Activated naive CD4-positive, alpha-beta T cell treated with anti-CD3 and anti-CD28 coated beads, Interleukin-2, amount 50 U/mL, for 24 hours (primary cell): ENCODE results near the gene KDM2A.
"Not testable (repeated sequence)": the region's sequence is repeated elsewhere in the genome, so short reads cannot be mapped to it uniquely, and the experiment has no call there.

Experiments used
- H3K27ac Mint-ChIP-seq: one replicate; pipeline ENCODE4 v1.8.0; 2021; ENCODE audit warnings: mild to moderate bottlenecking, mixed read lengths
- H3K27me3 Mint-ChIP-seq: one replicate; pipeline ENCODE4 v1.8.0; 2021; ENCODE audit warnings: mixed read lengths
- H3K36me3 Mint-ChIP-seq: one replicate; pipeline ENCODE4 v1.8.0; 2021; ENCODE audit warnings: mixed read lengths
- H3K4me1 Mint-ChIP-seq: one replicate; pipeline ENCODE4 v1.8.0; 2021; ENCODE audit warnings: mixed read lengths
- H3K4me3 Mint-ChIP-seq: one replicate; pipeline ENCODE4 v1.8.0; 2021; ENCODE audit warnings: mild to moderate bottlenecking, mixed read lengths
- H3K9me3 Mint-ChIP-seq: one replicate; pipeline ENCODE4 v1.8.0; 2021; ENCODE audit warnings: mixed read lengths

The KDM2A gene

DNA sequence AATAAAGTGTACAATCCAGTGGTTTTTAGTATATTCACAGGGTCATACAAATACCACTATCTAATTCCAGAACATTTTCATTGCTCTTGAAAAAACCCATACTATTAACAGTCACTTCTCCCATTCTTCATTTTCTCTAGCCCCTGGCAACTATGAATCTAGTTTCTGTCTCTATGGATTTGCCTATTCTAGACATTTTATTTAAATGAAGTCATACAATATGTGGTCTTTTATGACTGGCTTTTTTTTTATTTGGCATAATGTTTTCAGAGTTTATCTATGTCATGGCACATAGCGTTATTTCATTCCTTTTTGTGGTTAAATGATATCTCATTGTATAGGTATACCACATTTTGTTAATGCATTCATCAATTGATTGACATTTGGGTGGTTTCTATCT lies 59.4 kb downstream of the KDM2A start:
- H3K36me3 Mint-ChIP-seq: peaks cover 5% of the 10 kb centered on the region
- no peak overlapping the region for H3K27ac Mint-ChIP-seq
- H3K4me3 Mint-ChIP-seq: no peak overlapping the region
- H3K9me3 Mint-ChIP-seq: no peaks in the 10 kb centered on the region
- peaks cover 24% of the 10 kb centered on the region for H3K4me1 Mint-ChIP-seq
- H3K27me3 Mint-ChIP-seq: no peaks in the 10 kb centered on the region

DNA sequence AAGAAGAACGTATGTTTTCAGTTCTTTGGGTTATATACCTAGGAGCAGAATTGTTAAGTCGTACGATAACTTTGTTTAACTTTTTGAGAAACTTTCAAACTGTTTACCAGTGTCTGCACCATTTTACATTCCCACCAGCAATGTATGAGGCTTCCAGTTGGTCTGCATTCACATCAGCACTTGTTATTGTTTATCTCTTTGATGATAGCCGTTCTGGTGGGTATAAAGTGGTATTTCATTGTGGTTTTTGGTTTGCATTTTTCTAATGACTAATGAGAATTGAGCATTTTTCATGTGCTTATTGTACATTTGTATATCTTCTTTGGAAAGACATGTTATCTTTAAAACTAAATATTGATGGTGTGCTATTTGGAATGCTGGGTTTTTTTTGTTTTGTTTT lies 59.8 kb downstream of the KDM2A start:
- Mint-ChIP-seq H3K27me3 (no peaks in the 10 kb centered on the region), H3K4me1 (peaks cover 24% of the 10 kb centered on the region), H3K27ac (no peak overlapping the region), H3K4me3 (no peak overlapping the region), H3K36me3 (peaks cover 5% of the 10 kb centered on the region), H3K9me3 (no peaks in the 10 kb centered on the region)

DNA sequence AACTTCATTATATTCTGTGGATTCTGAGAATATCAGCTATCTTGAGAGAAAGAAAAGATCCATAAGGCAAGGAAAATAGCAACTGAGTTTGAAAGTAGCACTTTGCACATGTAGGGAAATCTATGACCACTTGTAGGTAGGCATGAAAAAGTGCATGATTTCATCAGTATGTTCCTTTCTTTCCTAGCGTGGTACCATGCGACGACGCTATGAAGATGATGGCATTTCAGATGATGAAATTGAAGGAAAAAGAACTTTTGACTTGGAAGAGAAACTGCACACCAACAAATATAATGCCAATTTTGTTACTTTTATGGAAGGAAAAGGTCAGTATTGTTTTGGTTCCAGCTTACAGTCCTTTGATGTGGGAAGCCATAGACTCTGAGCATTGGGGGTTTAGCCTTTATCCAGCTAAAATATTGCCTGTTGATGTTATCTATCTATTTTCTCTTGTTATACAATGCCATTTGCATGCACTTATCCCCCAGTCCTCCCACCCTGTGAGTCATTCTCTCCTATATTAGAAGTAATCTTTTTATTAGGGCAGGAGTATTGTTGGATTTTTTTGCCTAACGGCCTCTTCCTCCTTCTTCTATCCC lies 60.9 kb downstream of the KDM2A start:
- Mint-ChIP-seq H3K27ac (no peak overlapping the region), H3K27me3 (no peaks in the 10 kb centered on the region), H3K4me3 (no peak overlapping the region), H3K9me3 (no peaks in the 10 kb centered on the region), H3K36me3 (peaks cover 9% of the 10 kb centered on the region), H3K4me1 (peaks cover 20% of the 10 kb centered on the region)

DNA sequence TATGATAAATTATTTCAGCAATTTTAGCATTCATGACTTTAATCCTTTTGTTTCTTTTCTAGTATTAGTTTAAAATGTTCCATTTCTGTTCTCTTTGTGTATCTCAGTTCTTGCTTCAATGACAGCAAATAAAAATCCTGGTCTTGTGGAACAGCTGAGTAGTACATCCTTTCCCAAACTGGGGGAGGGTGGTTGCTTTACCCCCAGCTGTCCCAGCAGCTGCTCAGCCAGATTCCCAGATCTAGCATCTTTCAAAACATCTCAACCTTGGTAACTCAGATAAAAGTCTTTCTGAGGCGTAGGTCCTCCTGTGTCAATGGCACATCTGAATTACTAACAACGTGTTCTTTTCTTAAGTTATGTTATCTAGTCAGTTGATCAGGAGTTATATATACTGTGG lies 75.0 kb downstream of the KDM2A start:
- Mint-ChIP-seq H3K4me3 (no peak overlapping the region), H3K27ac (no peak overlapping the region)

DNA sequence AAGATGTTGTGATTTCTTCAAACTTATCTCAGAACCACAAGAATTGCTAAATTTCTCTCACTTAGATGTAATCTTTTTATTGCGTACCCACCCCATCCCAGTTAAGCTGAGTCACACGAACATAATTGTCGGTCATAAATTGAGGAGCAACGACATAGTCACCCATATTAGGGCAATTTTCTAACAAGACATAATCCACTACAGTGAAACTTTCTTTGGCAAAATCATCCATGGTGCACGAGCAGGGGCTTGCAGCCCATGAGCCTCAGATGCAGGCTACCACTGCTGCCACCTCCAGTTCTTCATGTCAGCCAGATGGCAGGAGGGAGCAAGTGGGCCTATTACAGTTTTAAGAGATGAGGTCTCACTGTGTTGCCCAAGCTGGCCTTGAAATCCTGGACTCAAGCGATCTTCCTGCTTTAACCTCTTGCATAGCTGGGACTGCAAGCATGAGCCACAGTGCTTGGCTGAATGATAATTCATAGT lies 77.0 kb downstream of the KDM2A start:
- Mint-ChIP-seq H3K4me3 (no peak overlapping the region), H3K4me1 (no peaks in the 10 kb centered on the region), H3K9me3 (no peaks in the 10 kb centered on the region), H3K36me3 (no peaks in the 10 kb centered on the region), H3K27me3 (no peaks in the 10 kb centered on the region), H3K27ac (no peak overlapping the region)

More for the DNA sequence above, 75.0 kb downstream of the KDM2A start:
- Mint-ChIP-seq H3K4me1 (peaks cover 6% of the 10 kb centered on the region), H3K9me3 (no peaks in the 10 kb centered on the region), H3K36me3 (peaks cover 2% of the 10 kb centered on the region), H3K27me3 (no peaks in the 10 kb centered on the region)

DNA sequence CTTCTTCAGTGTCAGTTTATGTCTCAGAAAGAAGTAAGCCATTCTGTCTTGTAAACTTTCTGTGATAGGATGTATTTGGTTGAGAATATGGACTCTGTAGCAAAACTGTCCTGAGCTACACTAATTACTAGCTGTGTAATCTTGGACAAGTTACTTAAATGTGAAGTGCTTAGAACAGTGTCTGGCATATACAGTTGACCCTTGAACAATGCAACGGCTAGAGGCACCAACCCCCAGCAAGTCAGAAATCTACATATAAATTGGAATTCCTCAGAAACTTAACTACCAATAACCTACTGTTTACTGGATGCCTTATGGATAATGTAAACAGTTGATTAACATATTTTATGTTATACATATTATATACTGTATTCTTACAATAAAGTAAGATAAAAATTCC lies 78.5 kb downstream of the KDM2A start:
- Mint-ChIP-seq H3K36me3 (peaks cover 2% of the 10 kb centered on the region), H3K27ac (no peak overlapping the region), H3K27me3 (no peaks in the 10 kb centered on the region), H3K9me3 (no peaks in the 10 kb centered on the region), H3K4me3 (no peak overlapping the region), H3K4me1 (no peaks in the 10 kb centered on the region)

DNA sequence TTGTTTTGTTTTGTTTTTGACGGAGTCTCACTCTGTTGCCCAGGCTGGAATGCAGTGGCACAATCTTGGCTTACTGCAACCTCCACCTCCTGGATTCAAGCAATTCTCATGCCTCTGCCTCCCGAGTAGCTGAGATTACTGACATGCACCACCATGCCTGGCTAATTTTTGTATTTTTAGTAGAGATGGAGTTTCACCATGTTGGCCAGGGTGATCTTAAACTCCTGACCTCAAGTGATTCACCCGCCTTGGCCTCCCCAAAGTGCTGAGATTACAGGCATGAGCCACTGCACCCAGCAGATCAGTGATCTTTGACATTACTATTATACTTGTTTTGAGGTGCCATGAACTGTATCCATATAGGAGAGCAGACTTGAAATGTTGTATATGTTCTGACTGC lies 79.7 kb downstream of the KDM2A start:
- not testable (repeated sequence) for H3K9me3 Mint-ChIP-seq, H3K27ac Mint-ChIP-seq, H3K4me3 Mint-ChIP-seq, H3K36me3 Mint-ChIP-seq, H3K4me1 Mint-ChIP-seq, H3K27me3 Mint-ChIP-seq

DNA sequence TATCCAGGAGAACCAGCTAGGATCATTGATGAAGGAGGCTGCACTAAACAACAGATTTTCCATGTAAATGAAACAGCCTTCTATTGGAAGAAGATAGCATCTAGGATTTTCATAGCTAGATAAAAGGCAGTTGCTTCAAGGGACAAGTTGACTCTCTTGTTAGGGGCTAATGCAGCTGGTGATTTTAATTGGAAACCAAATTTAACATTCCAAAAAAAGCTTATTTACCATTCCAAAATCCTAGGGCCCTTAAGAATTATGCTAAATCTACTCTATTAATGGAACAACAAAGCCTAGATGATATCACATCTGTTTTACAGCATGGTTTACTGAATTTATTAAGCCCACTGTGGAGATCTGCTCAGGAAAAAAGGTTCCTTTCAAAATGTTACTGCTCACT lies 80.7 kb downstream of the KDM2A start:
- Mint-ChIP-seq H3K27me3 (no peaks in the 10 kb centered on the region), H3K4me3 (no peak overlapping the region), H3K27ac (no peak overlapping the region), H3K4me1 (no peaks in the 10 kb centered on the region), H3K9me3 (no peaks in the 10 kb centered on the region), H3K36me3 (peaks cover 2% of the 10 kb centered on the region)

DNA sequence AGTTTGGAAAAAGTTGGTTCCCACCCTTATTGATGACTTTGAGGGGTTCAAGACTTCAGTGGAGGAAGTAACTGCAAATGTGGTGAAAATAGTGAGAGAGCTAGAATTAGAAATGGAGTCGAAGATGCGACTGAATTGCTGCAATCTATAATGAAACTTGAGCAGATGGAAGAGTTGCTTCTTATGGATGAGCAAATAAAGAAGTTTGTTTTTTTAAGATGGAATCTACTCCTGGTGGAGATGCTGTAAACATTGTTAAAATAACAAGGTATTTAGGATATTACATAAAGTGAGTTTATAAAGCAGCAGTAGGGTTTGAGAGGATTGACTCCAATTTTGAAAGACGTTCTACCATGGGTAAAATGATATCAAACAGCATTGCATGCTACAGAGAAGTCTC lies 83.0 kb downstream of the KDM2A start:
- Mint-ChIP-seq H3K27ac (no peak overlapping the region), H3K4me3 (no peak overlapping the region), H3K36me3 (peaks cover 4% of the 10 kb centered on the region), H3K9me3 (no peaks in the 10 kb centered on the region), H3K4me1 (no peaks in the 10 kb centered on the region), H3K27me3 (no peaks in the 10 kb centered on the region)

DNA sequence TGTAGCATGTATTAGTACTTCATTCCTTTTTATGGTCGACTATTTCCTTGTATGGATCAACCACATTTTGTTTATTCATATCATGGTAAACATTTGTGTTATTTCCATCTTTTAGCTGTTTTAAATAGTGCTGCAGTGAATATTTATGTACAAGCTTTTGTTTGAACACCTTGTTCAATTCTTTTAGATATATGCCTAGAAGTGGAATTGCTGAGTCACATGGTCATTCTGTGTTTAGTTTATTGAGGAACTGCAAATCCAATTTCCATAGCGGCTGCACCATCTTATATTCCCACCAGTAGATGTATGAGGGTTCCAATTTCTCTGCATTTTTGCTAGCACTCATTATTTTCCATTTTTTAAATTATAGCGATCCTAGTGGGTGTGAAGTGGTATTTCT lies 85.8 kb downstream of the KDM2A start:
- no peak overlapping the region for H3K4me3 Mint-ChIP-seq
- no peaks in the 10 kb centered on the region for H3K27me3 Mint-ChIP-seq
- H3K27ac Mint-ChIP-seq: no peak overlapping the region
- H3K9me3 Mint-ChIP-seq: no peaks in the 10 kb centered on the region
- no peaks in the 10 kb centered on the region for H3K4me1 Mint-ChIP-seq
- H3K36me3 Mint-ChIP-seq: peaks cover 4% of the 10 kb centered on the region

DNA sequence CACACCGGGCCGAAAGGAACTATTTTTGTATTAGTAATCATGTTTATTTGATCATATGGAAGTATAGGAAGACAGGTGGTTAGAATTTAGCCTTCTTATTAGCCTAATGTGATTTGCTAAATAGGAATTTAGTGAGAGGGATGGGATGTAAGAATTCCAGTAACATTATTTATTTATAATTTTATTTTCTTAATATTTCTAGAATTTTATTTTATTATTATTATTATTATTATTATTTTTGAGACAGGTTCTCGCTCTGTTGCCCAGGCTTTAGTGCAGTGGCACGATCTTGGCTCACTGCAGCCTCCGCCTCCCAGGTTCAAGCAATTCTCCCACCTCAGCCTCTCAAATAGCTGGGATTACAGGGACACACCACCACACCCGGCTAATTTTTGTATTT lies 90.2 kb downstream of the KDM2A start:
- peaks cover 11% of the 10 kb centered on the region for H3K4me1 Mint-ChIP-seq
- H3K4me3 Mint-ChIP-seq, H3K27me3 Mint-ChIP-seq, H3K27ac Mint-ChIP-seq, H3K9me3 Mint-ChIP-seq, H3K36me3 Mint-ChIP-seq: not testable (repeated sequence)

DNA sequence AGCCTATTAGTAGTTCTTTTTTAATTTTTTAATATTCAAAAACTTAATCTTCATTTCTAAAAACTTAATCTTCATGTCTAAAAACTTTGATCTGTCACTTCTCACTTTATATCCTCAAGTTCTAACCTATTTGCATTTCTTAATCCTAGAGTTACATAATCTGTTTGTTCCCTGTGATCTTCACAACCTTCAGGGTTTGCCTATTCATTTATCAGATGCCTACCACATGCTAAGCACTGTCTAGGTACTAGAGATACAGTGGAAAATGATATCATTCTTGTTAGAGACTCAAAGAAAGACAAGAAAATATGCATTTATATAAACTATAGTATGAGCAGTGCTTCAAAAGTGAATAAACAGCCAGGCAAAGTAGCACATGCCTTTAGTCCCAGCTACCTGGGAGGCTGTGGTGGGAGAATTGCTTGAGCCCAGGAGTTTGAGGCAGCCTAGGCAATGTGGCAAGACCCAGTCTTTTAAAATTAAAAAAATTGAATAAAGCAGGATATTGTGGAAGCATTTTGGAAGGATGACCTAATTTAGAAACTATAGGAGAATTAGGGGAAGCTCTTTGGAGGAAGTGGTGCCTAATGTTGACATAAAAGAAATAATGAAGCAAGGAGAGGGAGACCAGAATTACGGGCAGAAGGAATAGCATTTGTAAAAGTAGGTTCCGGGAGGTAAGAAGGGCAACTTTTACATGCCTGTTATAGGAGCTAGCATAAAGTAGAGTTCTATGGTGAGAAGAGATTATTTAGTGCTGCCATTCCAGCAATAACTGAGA lies 92.8 kb downstream of the KDM2A start:
- peaks cover 11% of the 10 kb centered on the region for H3K4me1 Mint-ChIP-seq
- H3K4me3 Mint-ChIP-seq: no peak overlapping the region
- H3K36me3 Mint-ChIP-seq: peaks cover 2% of the 10 kb centered on the region
- H3K9me3 Mint-ChIP-seq: no peaks in the 10 kb centered on the region
- peak overlapping the region; percentile 9 for H3K27ac Mint-ChIP-seq
- no peaks in the 10 kb centered on the region for H3K27me3 Mint-ChIP-seq

DNA sequence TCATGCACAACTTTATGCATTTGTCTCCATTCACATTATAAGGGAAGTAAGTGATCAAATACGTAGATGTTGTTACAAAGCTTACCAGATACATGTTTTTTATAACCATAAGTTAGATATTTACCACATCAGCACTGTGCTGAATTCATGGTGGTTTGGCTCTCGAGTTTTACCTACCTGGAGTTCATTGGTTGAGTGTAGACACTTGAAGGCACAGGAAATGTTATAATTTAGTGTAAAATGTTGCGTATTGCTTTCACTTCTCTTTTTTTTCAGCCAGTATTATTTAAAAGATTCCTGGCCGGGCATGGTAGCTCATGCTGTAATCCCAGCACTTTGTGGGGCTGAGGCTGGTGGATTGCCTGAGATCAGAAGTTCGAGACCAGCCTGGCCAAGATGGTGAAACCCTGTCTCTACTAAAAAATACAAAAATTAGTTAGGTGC lies 94.1 kb downstream of the KDM2A start:
- no peaks in the 10 kb centered on the region for H3K9me3 Mint-ChIP-seq
- H3K36me3 Mint-ChIP-seq: peaks cover 2% of the 10 kb centered on the region
- no peaks in the 10 kb centered on the region for H3K27me3 Mint-ChIP-seq
- H3K4me1 Mint-ChIP-seq: peaks cover 11% of the 10 kb centered on the region
- H3K4me3 Mint-ChIP-seq: no peak overlapping the region
- no peak overlapping the region for H3K27ac Mint-ChIP-seq

DNA sequence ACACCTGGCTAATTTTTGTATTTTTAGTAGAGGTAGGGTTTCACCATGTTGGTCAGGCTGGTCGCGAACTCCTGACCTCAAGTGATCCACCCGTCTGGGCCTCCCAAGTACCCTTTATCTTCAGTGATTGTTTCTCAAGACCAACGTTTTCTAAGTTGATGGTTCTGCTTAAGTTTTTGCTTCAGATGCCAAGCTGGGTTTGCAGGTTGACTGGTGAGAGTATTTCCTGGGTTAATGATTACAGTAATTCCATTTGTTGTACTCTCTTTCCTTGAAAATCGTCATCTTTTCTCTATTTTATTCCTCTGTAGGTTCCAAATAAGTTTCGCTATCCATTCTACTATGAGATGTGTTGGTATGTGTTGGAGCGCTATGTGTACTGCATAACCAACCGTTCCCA lies 108.7 kb downstream of the KDM2A start:
- Mint-ChIP-seq H3K36me3 (peaks cover 3% of the 10 kb centered on the region), H3K9me3 (no peaks in the 10 kb centered on the region), H3K27me3 (no peaks in the 10 kb centered on the region), H3K27ac (no peak overlapping the region), H3K4me1 (peaks cover 7% of the 10 kb centered on the region), H3K4me3 (no peak overlapping the region)

DNA sequence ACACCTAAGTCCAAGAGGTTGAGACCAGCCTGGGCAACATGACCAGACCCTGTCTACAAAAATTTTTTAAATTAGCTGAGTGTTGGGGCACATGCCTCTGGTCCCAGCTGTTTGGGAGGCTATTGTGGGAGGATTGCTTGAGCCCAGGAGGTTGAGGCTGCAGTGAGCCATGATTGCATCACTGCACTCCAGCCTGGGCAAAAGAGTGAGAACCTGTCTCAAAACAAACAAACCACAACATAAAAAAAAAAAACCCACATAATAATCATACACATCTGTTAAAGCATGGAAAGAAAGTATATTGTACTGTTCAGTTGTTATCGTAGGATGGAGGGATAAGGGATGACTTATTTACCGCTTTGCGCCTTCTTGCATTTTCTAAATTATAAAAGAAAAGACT lies 111.3 kb downstream of the KDM2A start:
- peak overlapping the region; percentile 23 for H3K27ac Mint-ChIP-seq
- no peaks in the 10 kb centered on the region for H3K9me3 Mint-ChIP-seq
- H3K4me3 Mint-ChIP-seq: no peak overlapping the region
- H3K4me1 Mint-ChIP-seq: peaks cover 25% of the 10 kb centered on the region
- no peaks in the 10 kb centered on the region for H3K27me3 Mint-ChIP-seq
- H3K36me3 Mint-ChIP-seq: peaks cover 5% of the 10 kb centered on the region

DNA sequence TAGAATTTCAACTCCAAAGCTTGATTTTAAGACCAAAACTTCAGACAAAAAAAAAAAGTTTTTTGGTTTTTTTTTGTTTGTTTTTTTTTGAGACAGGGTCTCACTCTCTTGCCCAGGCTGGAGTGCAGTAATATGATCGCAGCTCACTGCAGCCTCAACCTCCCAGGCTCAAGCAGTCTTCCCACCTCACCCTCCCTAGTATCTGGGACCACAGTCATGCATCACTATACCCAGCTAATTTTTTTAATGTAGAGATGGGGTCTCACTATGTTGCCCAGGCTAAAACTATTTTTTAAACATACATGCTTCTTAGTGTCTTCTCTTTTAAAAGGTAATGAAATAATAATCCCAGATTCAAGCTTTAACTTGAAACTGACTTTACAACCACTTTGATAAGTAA lies 111.8 kb downstream of the KDM2A start:
- no peak overlapping the region for H3K27ac Mint-ChIP-seq
- H3K4me1 Mint-ChIP-seq: peaks cover 25% of the 10 kb centered on the region
- H3K9me3 Mint-ChIP-seq: no peaks in the 10 kb centered on the region
- H3K36me3 Mint-ChIP-seq: peaks cover 5% of the 10 kb centered on the region
- H3K4me3 Mint-ChIP-seq: no peak overlapping the region
- no peaks in the 10 kb centered on the region for H3K27me3 Mint-ChIP-seq
